Mesothelial cell of epicardium (in vitro differentiated cells): ENCODE data around the gene FAM174C. TPM values are rescaled to one million over a fixed set of nuclear protein-coding genes. Genes with fewer than 3 reads are reported as not detected.

Experiments used
- DNase-seq, 2 experiments: peaks; one replicate each; pipeline ENCODE4 v3.0.0; 2021; ENCODE audit warnings: low spot score in 2 of 2; ENCODE audit not compliant: unreplicated experiment in 2 of 2
- H3K27ac Mint-ChIP-seq: 2 replicates; pipeline ENCODE4 v1.8.0; 2021; ENCODE audit warnings: mixed read lengths
- H3K27me3 Mint-ChIP-seq: 2 replicates; pipeline ENCODE4 v1.8.0; 2021; ENCODE audit warnings: low read depth, mixed read lengths
- H3K36me3 Mint-ChIP-seq: 2 replicates; pipeline ENCODE4 v1.8.0; 2021; ENCODE audit warnings: mixed read lengths
- H3K4me1 Mint-ChIP-seq: 2 replicates; pipeline ENCODE4 v1.8.0; 2021; ENCODE audit warnings: mixed read lengths
- H3K4me3 Mint-ChIP-seq: 2 replicates; pipeline ENCODE4 v1.8.0; 2021; ENCODE audit warnings: mild to moderate bottlenecking, moderate library complexity, mixed read lengths
- H3K9me3 Mint-ChIP-seq: 2 replicates; pipeline ENCODE4 v1.8.0; 2021; ENCODE audit warnings: mixed read lengths
- total RNA-seq: library from RNA; stranded (reverse); gene quantifications from 3 replicates; pipeline ENCODE4 v1.2.1, GENCODE V29; 2021
- TF ChIP-seq, protein P1 (sequence below): fragments of 200-600 bp; sonication (generic); IDR thresholded peaks from one replicate; pipeline ENCODE4 v1.5.0; 2021; ENCODE audit warnings: antibody characterized with exemption; ENCODE audit not compliant: unreplicated experiment

The FAM174C gene
- total RNA-seq, 1 donor from 2014 or later, result 24.4 TPM

DNA sequence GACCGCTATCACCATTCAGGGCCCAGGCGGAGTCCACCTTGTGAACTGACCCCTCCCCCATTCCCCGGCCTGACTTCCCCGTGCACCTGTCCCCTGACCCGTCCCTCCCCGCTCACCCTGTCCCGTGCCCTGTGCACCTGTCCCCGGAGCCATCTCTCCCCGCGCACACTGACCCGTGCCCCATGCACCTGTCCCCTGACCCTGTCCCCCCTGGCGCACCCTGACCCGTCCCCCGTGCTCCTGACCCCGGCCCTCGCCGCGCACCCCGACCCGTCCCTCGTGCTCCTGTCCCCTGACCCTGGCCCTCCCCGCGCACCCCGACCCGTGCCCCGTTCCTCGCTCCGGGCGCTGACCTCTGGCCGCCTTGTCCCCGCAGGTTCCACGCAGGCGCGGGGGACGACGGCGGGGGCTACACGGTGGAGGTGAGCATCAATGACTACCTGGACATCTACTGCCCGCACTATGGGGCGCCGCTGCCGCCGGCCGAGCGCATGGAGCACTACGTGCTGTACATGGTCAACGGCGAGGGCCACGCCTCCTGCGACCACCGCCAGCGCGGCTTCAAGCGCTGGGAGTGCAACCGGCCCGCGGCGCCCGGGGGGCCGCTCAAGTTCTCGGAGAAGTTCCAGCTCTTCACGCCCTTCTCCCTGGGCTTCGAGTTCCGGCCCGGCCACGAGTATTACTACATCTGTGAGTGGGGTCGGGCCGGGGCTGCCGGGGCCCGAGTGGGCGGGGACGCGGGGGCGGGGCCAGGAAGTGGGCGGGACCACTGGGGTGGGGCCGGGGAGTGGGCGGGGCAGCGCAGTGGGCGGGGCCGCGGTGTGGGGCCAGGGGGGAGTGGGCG is 20.1 kb downstream of the FAM174C start:
- Mint-ChIP-seq H3K9me3 (no peaks in the 10 kb centered on the region), H3K4me1 (no peaks in the 10 kb centered on the region), H3K4me3 (peak overlapping the region; percentile 30), H3K27ac (no peak overlapping the region), H3K27me3 (no peaks in the 10 kb centered on the region), H3K36me3 (no peaks in the 10 kb centered on the region)
- no peak for DNase-seq
- TF ChIP-seq, protein P1, sequence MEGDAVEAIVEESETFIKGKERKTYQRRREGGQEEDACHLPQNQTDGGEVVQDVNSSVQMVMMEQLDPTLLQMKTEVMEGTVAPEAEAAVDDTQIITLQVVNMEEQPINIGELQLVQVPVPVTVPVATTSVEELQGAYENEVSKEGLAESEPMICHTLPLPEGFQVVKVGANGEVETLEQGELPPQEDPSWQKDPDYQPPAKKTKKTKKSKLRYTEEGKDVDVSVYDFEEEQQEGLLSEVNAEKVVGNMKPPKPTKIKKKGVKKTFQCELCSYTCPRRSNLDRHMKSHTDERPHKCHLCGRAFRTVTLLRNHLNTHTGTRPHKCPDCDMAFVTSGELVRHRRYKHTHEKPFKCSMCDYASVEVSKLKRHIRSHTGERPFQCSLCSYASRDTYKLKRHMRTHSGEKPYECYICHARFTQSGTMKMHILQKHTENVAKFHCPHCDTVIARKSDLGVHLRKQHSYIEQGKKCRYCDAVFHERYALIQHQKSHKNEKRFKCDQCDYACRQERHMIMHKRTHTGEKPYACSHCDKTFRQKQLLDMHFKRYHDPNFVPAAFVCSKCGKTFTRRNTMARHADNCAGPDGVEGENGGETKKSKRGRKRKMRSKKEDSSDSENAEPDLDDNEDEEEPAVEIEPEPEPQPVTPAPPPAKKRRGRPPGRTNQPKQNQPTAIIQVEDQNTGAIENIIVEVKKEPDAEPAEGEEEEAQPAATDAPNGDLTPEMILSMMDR, result no peak

DNA sequence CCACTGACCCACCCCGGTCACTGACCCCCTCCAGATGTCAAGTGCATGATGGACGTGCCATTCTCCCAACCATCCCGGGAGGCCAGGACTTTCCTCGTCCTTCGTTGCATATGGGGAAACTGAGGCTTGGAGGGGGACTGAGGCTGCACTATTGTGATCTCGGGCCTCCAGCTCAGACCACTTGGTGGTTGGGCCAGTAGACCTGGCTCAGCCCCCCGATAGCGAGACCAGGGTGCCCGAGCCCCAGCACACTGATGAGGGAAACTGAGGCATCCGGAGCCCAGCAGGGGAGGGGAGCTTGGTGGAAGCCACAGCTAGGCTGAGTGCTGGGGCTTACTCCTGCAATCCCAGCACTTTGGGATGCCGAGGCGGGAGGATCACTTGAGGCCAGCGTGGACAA is 20.7 kb downstream of the FAM174C start:
- DNase-seq, result no peak
- TF ChIP-seq, protein P1, result no peak
- no peak overlapping the region for H3K4me3 Mint-ChIP-seq
- no peaks in the 10 kb centered on the region for H3K4me1 Mint-ChIP-seq
- H3K27me3 Mint-ChIP-seq, result no peaks in the 10 kb centered on the region
- H3K36me3 Mint-ChIP-seq, result no peaks in the 10 kb centered on the region
- H3K27ac Mint-ChIP-seq, result no peak overlapping the region
- no peaks in the 10 kb centered on the region for H3K9me3 Mint-ChIP-seq

DNA sequence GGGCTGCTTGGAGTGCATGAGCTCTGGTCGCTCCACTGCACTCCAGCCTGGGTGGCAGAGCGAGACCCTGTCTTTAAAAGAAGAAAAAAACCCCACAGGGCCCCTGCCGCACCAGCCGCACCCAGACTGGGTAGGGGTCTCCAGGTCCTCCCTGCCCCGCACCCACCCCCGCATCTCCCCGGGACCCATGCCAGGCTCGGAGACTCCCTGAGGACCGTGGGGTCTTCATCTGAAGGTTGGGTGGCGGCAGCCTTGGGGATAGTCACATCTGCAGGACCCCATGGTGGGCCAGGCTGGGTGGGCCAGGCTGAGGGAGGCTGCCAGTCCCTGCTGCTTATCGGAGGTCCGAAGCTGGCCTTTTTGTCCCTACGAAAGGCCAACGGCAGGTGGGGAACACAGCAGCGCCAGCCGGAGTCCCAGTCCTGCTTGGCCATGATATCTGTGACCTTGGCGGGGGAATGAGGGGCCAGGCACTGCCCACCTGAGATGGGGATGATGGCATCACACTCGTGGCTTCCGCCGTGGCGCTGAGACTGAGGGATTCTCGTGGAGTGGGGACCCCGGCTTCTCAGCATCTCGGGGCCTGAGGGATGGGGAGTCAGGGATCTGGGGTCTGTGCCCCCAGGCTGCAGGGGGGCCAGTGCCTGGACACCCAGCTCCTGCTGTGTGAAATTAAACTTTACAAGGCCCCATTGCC is 21.4 kb downstream of the FAM174C start:
- TF ChIP-seq, protein P1, result no peak
- Mint-ChIP-seq H3K9me3 (no peaks in the 10 kb centered on the region), H3K27ac (no peak overlapping the region), H3K36me3 (no peaks in the 10 kb centered on the region), H3K4me3 (no peak overlapping the region), H3K27me3 (no peaks in the 10 kb centered on the region), H3K4me1 (no peaks in the 10 kb centered on the region)
- DNase-seq, result no peak

DNA sequence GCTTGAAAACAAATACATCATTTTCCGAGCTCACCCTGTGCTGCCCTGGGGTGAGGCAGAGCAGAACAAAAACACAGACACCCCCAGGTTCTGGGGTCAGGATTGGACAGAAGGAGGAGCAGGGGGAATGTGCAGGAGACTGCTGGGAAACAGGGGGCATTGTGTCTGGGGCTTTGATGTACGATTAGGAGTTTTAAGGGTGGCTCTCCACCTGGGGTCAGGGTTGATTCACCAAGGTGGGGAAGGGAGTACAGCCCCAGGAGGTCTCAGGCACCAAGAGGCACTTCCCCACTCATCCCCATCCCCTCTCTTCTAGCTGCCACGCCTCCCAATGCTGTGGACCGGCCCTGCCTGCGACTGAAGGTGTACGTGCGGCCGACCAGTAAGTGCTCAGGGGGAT is 22.9 kb downstream of the FAM174C start:
- no peaks in the 10 kb centered on the region for H3K36me3 Mint-ChIP-seq
- DNase-seq, result no peak
- TF ChIP-seq, protein P1, result no peak
- H3K9me3 Mint-ChIP-seq, result no peaks in the 10 kb centered on the region
- no peaks in the 10 kb centered on the region for H3K27me3 Mint-ChIP-seq
- no peaks in the 10 kb centered on the region for H3K4me1 Mint-ChIP-seq
- no peak overlapping the region for H3K27ac Mint-ChIP-seq
- H3K4me3 Mint-ChIP-seq, result no peak overlapping the region

DNA sequence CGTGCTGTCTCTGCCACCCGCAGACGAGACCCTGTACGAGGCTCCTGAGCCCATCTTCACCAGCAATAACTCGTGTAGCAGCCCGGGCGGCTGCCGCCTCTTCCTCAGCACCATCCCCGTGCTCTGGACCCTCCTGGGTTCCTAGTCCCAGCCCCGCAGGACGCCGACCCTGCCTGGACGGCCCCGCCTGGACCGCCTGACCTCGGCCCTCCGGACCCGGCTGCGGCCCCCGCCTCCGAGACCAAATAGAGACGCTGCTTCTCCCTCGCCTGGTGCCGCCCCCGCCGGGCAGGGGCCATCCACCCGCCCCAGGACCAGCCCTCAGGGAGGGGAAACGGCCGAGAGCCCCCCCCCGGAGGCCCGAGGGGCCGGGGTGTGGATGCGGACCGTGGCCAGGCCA is 24.5 kb downstream of the FAM174C start:
- no peaks in the 10 kb centered on the region for H3K27me3 Mint-ChIP-seq
- no peaks in the 10 kb centered on the region for H3K9me3 Mint-ChIP-seq
- no peak for DNase-seq
- H3K27ac Mint-ChIP-seq, result no peak overlapping the region
- H3K4me3 Mint-ChIP-seq, result no peak overlapping the region
- TF ChIP-seq, protein P1, result no peak
- no peaks in the 10 kb centered on the region for H3K36me3 Mint-ChIP-seq
- H3K4me1 Mint-ChIP-seq, result no peaks in the 10 kb centered on the region
